Ascending aorta (tissue), 2 donors: ENCODE results near the gene STIM1. TPM values are rescaled to one million over a fixed set of nuclear protein-coding genes. Genes with fewer than 3 reads are reported as not detected.

ENCODE experiments used
- DNase-seq, 2 donors: peaks; one replicate each; pipeline ENCODE4 v3.0.0-alpha.2; 2019; ENCODE audit warnings: low spot score in 2 of 2
- H3K27ac ChIP-seq, 2 donors: fragments of 200-600 bp; sonication (generic); one replicate each; pipeline ENCODE4 v1.5.1; 2016 to 2017; ENCODE audit warnings: mild to moderate bottlenecking in 1 of 2
- H3K27me3 ChIP-seq: fragments of 200-600 bp; sonication (generic); one replicate; pipeline ENCODE4 v1.5.1; 2017
- H3K36me3 ChIP-seq, 2 donors: fragments of 200-600 bp; sonication (generic); one replicate each; pipeline ENCODE4 v1.5.1; 2016
- H3K4me1 ChIP-seq, 2 donors: fragments of 200-600 bp; sonication (generic); one replicate each; pipeline ENCODE4 v1.5.1; 2016 to 2017; ENCODE audit warnings: mild to moderate bottlenecking in 1 of 2
- H3K4me3 ChIP-seq, 2 donors: fragments of 200-600 bp; sonication (generic); one replicate each; pipeline ENCODE4 v1.5.1; 2016 to 2017; ENCODE audit warnings: mild to moderate bottlenecking in 1 of 2
- H3K9me3 ChIP-seq, 2 donors: fragments of 200-600 bp; sonication (generic); one replicate each; pipeline ENCODE4 v1.5.1; 2016
- CTCF ChIP-seq, 3 experiments: fragments of 200-600 bp in 2 of 3; fragments of 450-650 bp in 1 of 3; sonication (generic) in 2 of 3; IDR thresholded peaks; one replicate each; pipeline ENCODE4 v1.5.1; 2016 to 2019; ENCODE audit warnings: antibody characterized with exemption in 3 of 3, mild to moderate bottlenecking in 1 of 3, moderate library complexity in 1 of 3
- intact Hi-C: fragments of 100-400 bp; cut with DNase I; formaldehyde crosslinking; loops from one replicate; pipeline ENCODE4 v1.15.1; 2023
- total RNA-seq: library from RNA; depleted of rRNA; stranded (reverse); fragments of >200 nt; gene quantifications from one replicate; pipeline ENCODE4 v1.1.0, GENCODE V29; 2016

The STIM1 gene
- total RNA-seq, 1 donor from 2014 or later, result 48.1 TPM

- intact Hi-C loops, result no loop called here
- Histone ChIP-seq H3K4me3 (no peak overlapping the region), H3K27me3 (no peaks in the 10 kb centered on the region), H3K36me3 (no peaks in the 10 kb centered on the region), H3K27ac (no peak overlapping the region), H3K4me1 (peaks cover 0 to 9% of the 10 kb centered on the region in 2 donors), H3K9me3 (no peaks in the 10 kb centered on the region)
- DNase-seq, result no peak
- no peak for TF ChIP-seq CTCF (IDR thresholded peaks at IDR 0.05)
These were observed 71.1 kb downstream of the STIM1 start for GRCh38 chr11:3926458-3927095.

GRCh38 chr11:3927129-3927796, 71.8 kb downstream of the STIM1 start:
- no peaks in the 10 kb centered on the region for H3K9me3 ChIP-seq
- H3K4me3 ChIP-seq, result no peak overlapping the region
- H3K27ac ChIP-seq, result no peak overlapping the region
- no peak for TF ChIP-seq CTCF (IDR thresholded peaks at IDR 0.05)
- peaks cover 0 to 9% of the 10 kb centered on the region in 2 donors for H3K4me1 ChIP-seq
- no peak for DNase-seq
- intact Hi-C loops, result no loop called here
- no peaks in the 10 kb centered on the region for H3K27me3 ChIP-seq
- H3K36me3 ChIP-seq, result no peaks in the 10 kb centered on the region

GRCh38 chr11:3929232-3929631, 73.8 kb downstream of the STIM1 start:
- H3K4me1 ChIP-seq, result peaks cover 0 to 9% of the 10 kb centered on the region in 2 donors
- H3K36me3 ChIP-seq, result no peaks in the 10 kb centered on the region
- no peak overlapping the region for H3K4me3 ChIP-seq
- no peak for TF ChIP-seq CTCF (IDR thresholded peaks at IDR 0.05)
- no peaks in the 10 kb centered on the region for H3K9me3 ChIP-seq
- intact Hi-C loops, result no loop called here
- DNase-seq, result no peak
- no peaks in the 10 kb centered on the region for H3K27me3 ChIP-seq
- H3K27ac ChIP-seq, result no peak overlapping the region

GRCh38 chr11:3929649-3930048, 74.2 kb downstream of the STIM1 start:
- no peaks in the 10 kb centered on the region for H3K9me3 ChIP-seq
- no peak overlapping the region for H3K4me3 ChIP-seq
- no peak for TF ChIP-seq CTCF (IDR thresholded peaks at IDR 0.05)
- no peak overlapping the region for H3K27ac ChIP-seq
- peaks cover 0 to 11% of the 10 kb centered on the region in 2 donors for H3K4me1 ChIP-seq
- H3K36me3 ChIP-seq, result no peaks in the 10 kb centered on the region
- H3K27me3 ChIP-seq, result no peaks in the 10 kb centered on the region
- DNase-seq, result no peak
- intact Hi-C loops, result no loop called here

- no peaks in the 10 kb centered on the region for H3K27me3 ChIP-seq
These were observed 77.2 kb downstream of the STIM1 start for GRCh38 chr11:3932698-3933097.

More at GRCh38 chr11:3932698-3933097, 77.2 kb downstream of the STIM1 start:
- TF ChIP-seq CTCF (IDR thresholded peaks at IDR 0.05), result no peak
- no peaks in the 10 kb centered on the region for H3K9me3 ChIP-seq
- no peak overlapping the region for H3K27ac ChIP-seq
- peaks cover 0 to 13% of the 10 kb centered on the region in 2 donors for H3K4me1 ChIP-seq
- no peak overlapping the region for H3K4me3 ChIP-seq
- intact Hi-C loops, result no loop called here
- no peak for DNase-seq
- no peaks in the 10 kb centered on the region for H3K36me3 ChIP-seq
